Lung (tissue), 12 donors: ENCODE measurements around the gene MEPCE. TPM values are rescaled to one million over a fixed set of nuclear protein-coding genes. Genes with fewer than 3 reads are reported as not detected.

Experiments
- ATAC-seq: fragments of 200-7000 bp; cut with Tn5 transposase; one replicate; pipeline ENCODE4 v1.9.1; 2020; ENCODE audit warnings: moderate number of reproducible peaks; ENCODE audit not compliant: insufficient read depth, low FRiP score
- DNase-seq, 3 donors: peaks; one replicate each; pipeline ENCODE4 v3.0.0-alpha.2; 2013 to 2017
- H3K27ac ChIP-seq, 2 donors: one replicate each; pipeline ENCODE4 v1.5.1; 2013; ENCODE audit warnings: mild to moderate bottlenecking in 2 of 2, moderate library complexity in 2 of 2, control low read depth in 1 of 2, inconsistent platforms in 1 of 2, low read depth in 1 of 2, low read length in 1 of 2
- H3K27me3 ChIP-seq, 3 donors: one replicate each; pipeline ENCODE4 v1.5.1; 2013; ENCODE audit warnings: low read length in 2 of 3; ENCODE audit not compliant: control insufficient read depth in 3 of 3, insufficient read depth in 3 of 3
- H3K36me3 ChIP-seq, 4 donors: one replicate each; pipeline ENCODE4 v1.5.1; 2013; ENCODE audit warnings: low read length in 4 of 4, mild to moderate bottlenecking in 1 of 4, moderate library complexity in 1 of 4; ENCODE audit not compliant: control insufficient read depth in 4 of 4, insufficient read depth in 4 of 4
- H3K4me1 ChIP-seq, 5 donors: one replicate each; pipeline ENCODE4 v1.5.1; 2013; ENCODE audit warnings: low read length in 5 of 5, mild to moderate bottlenecking in 2 of 5, moderate library complexity in 1 of 5; ENCODE audit not compliant: control insufficient read depth in 5 of 5, insufficient read depth in 5 of 5
- H3K4me3 ChIP-seq: one replicate; pipeline ENCODE4 v1.5.1; 2013; ENCODE audit warnings: mild to moderate bottlenecking, control low read depth, moderate library complexity
- H3K9ac ChIP-seq, 2 donors: one replicate each; pipeline ENCODE4 v1.5.1; 2013; ENCODE audit warnings: low read length in 2 of 2, control low read depth in 1 of 2; ENCODE audit not compliant: insufficient read depth in 1 of 2
- H3K9me3 ChIP-seq, 4 donors: one replicate each; pipeline ENCODE4 v1.5.1; 2013; ENCODE audit warnings: low read length in 3 of 4, mild to moderate bottlenecking in 1 of 4, moderate library complexity in 1 of 4; ENCODE audit not compliant: control insufficient read depth in 4 of 4, insufficient read depth in 3 of 4
- WGBS, 2 donors: extraction: QIAGEN DNeasy Blood & Tissue Kit; methylation state at CpG; one replicate each; pipeline ENCODE4 v1.1.7; 2013; 5-methylcytosine and 5-hydroxymethylcytosine counted together
- polyA plus RNA-seq, 2 donors: library from polyadenylated mRNA; stranded (reverse); fragments of 200-250 nt; gene quantifications; one replicate each; pipeline ENCODE4 v1.2.1, GENCODE V29; 2013
- total RNA-seq, 2 donors: library from RNA; depleted of rRNA in 1 of 2; stranded (reverse); fragments of >200 nt in 1 of 2; gene quantifications; one replicate each; pipeline ENCODE4 v1.2.1, GENCODE V29; 2014 to 2021
- TF ChIP-seq, protein P1 (sequence below): IDR thresholded peaks from 2 replicates; pipeline ENCODE4 v1.5.1; 2012; ENCODE audit warnings: mild to moderate bottlenecking; ENCODE audit errors: control extremely low read depth, extremely low read depth
- donor health status: control.
- donor health status: control.
- donor health status: Bipolar disorder and iron deficiency.
- donor health status: healthy.
- donor health status: DM: yes; HTN: yes; CAD: no.

The MEPCE gene
- total and polyA plus RNA-seq, 4 donors: 25.6 to 38.7 (median 29.1) TPM

DNA sequence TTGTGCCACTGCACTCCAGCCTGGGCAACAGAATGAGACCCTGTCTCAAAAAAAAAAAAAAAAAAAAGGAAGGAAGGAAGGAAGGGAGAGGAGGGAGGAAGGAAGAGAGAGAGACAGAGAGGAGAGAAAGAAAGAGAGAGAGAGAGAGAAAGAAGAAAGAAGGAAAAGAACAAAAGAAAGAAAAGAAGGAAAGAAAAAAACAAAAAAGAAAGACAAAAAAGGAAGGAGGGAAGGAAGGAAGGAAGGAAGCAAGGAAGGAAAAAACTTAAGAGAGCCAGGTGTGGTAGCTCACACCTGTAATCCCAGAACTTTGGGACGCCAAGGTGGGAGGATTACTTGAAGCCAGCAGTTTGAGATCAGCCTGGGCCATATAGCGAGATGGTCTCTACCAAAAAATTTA lies 35.2 kb downstream of the MEPCE start:
- Histone ChIP-seq H3K27me3 (no peaks in the 10 kb centered on the region), H3K27ac (no peak overlapping the region), H3K9me3 (no peaks in the 10 kb centered on the region), H3K4me3 (no peak overlapping the region), H3K4me1 (peaks cover 0 to 36% (median 2%) of the 10 kb centered on the region in 5 donors), H3K36me3 (peaks cover 0 to 17% (median 2%) of the 10 kb centered on the region in 4 donors), H3K9ac (no peak overlapping the region)
- no peak for ATAC-seq
- DNase-seq: no peak
- TF ChIP-seq, protein P1, sequence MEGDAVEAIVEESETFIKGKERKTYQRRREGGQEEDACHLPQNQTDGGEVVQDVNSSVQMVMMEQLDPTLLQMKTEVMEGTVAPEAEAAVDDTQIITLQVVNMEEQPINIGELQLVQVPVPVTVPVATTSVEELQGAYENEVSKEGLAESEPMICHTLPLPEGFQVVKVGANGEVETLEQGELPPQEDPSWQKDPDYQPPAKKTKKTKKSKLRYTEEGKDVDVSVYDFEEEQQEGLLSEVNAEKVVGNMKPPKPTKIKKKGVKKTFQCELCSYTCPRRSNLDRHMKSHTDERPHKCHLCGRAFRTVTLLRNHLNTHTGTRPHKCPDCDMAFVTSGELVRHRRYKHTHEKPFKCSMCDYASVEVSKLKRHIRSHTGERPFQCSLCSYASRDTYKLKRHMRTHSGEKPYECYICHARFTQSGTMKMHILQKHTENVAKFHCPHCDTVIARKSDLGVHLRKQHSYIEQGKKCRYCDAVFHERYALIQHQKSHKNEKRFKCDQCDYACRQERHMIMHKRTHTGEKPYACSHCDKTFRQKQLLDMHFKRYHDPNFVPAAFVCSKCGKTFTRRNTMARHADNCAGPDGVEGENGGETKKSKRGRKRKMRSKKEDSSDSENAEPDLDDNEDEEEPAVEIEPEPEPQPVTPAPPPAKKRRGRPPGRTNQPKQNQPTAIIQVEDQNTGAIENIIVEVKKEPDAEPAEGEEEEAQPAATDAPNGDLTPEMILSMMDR: no peak
- 94 to 95% methylated on average over 2 of the region's 2 CpGs for WGBS, 2 donors

DNA sequence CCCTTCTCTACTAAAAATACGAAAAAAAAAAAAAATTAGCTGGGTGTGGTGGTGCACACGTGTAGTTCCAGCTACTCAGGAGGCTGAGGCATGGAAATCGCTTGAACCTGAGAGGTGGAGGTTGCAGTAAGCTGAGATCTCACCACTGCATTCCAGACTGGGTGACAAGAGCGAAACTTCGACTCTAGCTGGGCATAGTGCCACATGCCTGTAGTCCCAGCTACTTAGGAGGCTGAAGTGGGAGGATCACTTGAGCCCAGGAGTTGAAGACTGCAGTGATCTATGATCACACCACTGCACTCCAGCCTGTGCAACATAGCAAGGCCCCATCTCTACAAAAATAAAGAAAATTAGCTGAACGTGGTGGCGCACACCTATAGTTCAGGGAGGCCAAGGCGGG lies 35.7 kb downstream of the MEPCE start:
- H3K4me1 ChIP-seq: peaks cover 0 to 36% (median 2%) of the 10 kb centered on the region in 5 donors
- H3K27me3 ChIP-seq: no peaks in the 10 kb centered on the region
- no peak overlapping the region for H3K9ac ChIP-seq
- 68 to 83% methylated on average over 8 of the region's 8 CpGs for WGBS, 2 donors
- H3K27ac ChIP-seq: peak overlapping the region in 1 of 2 donors; percentile 33
- no peak for DNase-seq
- no peaks in the 10 kb centered on the region for H3K9me3 ChIP-seq
- no peak for ATAC-seq
- TF ChIP-seq, protein P1: no peak
- H3K4me3 ChIP-seq: no peak overlapping the region
- H3K36me3 ChIP-seq: peaks cover 0 to 17% (median 2%) of the 10 kb centered on the region in 4 donors

DNA sequence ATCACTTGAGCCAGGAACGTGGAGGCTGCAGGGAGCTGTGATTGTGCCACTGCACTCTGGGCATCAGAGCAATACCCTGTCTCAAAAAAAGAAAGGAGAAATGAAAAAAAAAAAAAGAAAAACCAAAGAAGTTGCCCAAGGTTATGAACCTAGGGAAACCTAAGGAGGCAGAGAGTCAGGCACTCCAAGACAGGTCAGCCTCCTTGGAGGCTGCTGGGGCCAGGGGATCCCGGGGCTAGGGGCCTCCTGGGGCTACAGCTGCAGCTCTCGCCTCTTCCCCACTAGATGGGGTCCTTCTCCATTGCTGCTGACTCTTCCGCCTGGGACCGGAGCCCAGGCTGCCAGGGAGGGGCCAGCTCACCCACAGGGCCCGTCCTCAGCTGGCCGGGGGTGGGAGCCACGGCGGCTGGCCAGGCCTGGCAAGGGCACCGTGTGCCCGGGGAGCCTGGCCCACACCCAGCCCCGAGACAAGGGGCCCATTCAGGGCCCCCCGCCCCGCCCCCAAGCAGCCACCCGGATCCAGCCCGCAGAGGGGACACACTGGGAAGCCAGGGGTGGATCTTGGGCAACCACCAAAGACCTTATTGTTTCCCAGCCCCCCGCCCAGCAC lies 36.2 kb downstream of the MEPCE start:
- Histone ChIP-seq H3K9me3 (no peaks in the 10 kb centered on the region), H3K4me3 (no peak overlapping the region), H3K4me1 (peaks cover 0 to 36% (median 2%) of the 10 kb centered on the region in 5 donors), H3K36me3 (peaks cover 0 to 17% (median 2%) of the 10 kb centered on the region in 4 donors), H3K27ac (peak overlapping the region in 1 of 2 donors; percentile 33), H3K9ac (no peak overlapping the region), H3K27me3 (no peaks in the 10 kb centered on the region)
- ATAC-seq (peak; percentile 74), DNase-seq (peak; percentile 85 to 90 (median 85))
- TF ChIP-seq, protein P1: peak; percentile 28
- 12 to 18% methylated on average over 11 to 17 of the region's 17 CpGs for WGBS, 2 donors
